ENCODE data around the gene TFAP2A.

Gene TFAP2A

GRCh38 chr6:10431423-10432164 lies 16.7 kb upstream of the TFAP2A start:
- Histone ChIP-seq H3K36me3 (no peaks in the 10 kb centered on the region), H3K4me1 (no peaks in the 10 kb centered on the region), H3K4me3 (ENCODE audit: low read depth, low read length) (no peak overlapping the region), H3K9me3 (no peaks in the 10 kb centered on the region), H3K27me3 (peaks cover 3% of the 10 kb centered on the region)
- no peak for DNase-seq
- no peak for TF ChIP-seq CTCF (IDR thresholded peaks at IDR 0.05; ENCODE audit: low read depth, low read length)

- Histone ChIP-seq H3K27me3 (peaks cover 21% of the 10 kb centered on the region), H3K4me1 (no peaks in the 10 kb centered on the region), H3K36me3 (no peaks in the 10 kb centered on the region), H3K9me3 (no peaks in the 10 kb centered on the region; the same call in 1 of the 2 replicates), H3K4me3 (ENCODE audit: low read depth, low read length) (no peak overlapping the region)
- TF ChIP-seq CTCF (IDR thresholded peaks at IDR 0.05; ENCODE audit: low read depth, low read length), result peak; percentile 59
- no peak for DNase-seq
These were observed 15.0 kb upstream of the TFAP2A start for GRCh38 chr6:10429638-10430427.

- no peak for DNase-seq
- peak overlapping the region; percentile 57 for H3K4me3 ChIP-seq (ENCODE audit: low read depth, low read length)
- no peaks in the 10 kb centered on the region; the same call in 1 of the 2 replicates for H3K9me3 ChIP-seq
- peaks cover 51% of the 10 kb centered on the region for H3K27me3 ChIP-seq
- TF ChIP-seq CTCF (IDR thresholded peaks at IDR 0.05; ENCODE audit: low read depth, low read length), result no peak
- no peaks in the 10 kb centered on the region for H3K36me3 ChIP-seq
- H3K4me1 ChIP-seq, result no peaks in the 10 kb centered on the region
These were observed 12.0 kb upstream of the TFAP2A start for GRCh38 chr6:10426781-10427279.

GRCh38 chr6:10425975-10426780 lies 11.3 kb upstream of the TFAP2A start:
- Histone ChIP-seq H3K9me3 (no peaks in the 10 kb centered on the region; the same call in 1 of the 2 replicates), H3K4me1 (no peaks in the 10 kb centered on the region), H3K4me3 (ENCODE audit: low read depth, low read length) (peak overlapping the region; percentile 57), H3K36me3 (no peaks in the 10 kb centered on the region), H3K27me3 (peaks cover 57% of the 10 kb centered on the region)
- DNase-seq, result no peak
- no peak for TF ChIP-seq CTCF (IDR thresholded peaks at IDR 0.05; ENCODE audit: low read depth, low read length)

- Histone ChIP-seq H3K4me3 (ENCODE audit: low read depth, low read length) (no peak overlapping the region; the same call in 1 of the 2 replicates), H3K27me3 (peaks cover 65% of the 10 kb centered on the region), H3K36me3 (no peaks in the 10 kb centered on the region), H3K9me3 (no peaks in the 10 kb centered on the region; the same call in 1 of the 2 replicates), H3K4me1 (no peaks in the 10 kb centered on the region)
- DNase-seq, result no peak
- no peak for TF ChIP-seq CTCF (IDR thresholded peaks at IDR 0.05; ENCODE audit: low read depth, low read length)
These were observed 10.5 kb upstream of the TFAP2A start for GRCh38 chr6:10425176-10425974.
